ENCODE measurements around the gene ACBD4.

GRCh38 chr17:45149669-45150664 is 14.5 kb downstream of the ACBD4 start:
- peak; percentile 41 for TF ChIP-seq POLR2A (IDR thresholded peaks at IDR 0.05; ENCODE audit: low read length)
- TF ChIP-seq GATA1 (IDR thresholded peaks at IDR 0.05; ENCODE audit: low read depth, low read length) = no peak

Data from erythroblast (primary cell).